Measurements from ENCODE around the gene MEF2C. TPM values are rescaled to one million over a fixed set of nuclear protein-coding genes. Genes with fewer than 3 reads are reported as not detected.

Gene MEF2C
- total and polyA plus RNA-seq, 4 donors, result 2.8 to 15.9 (median 10.1) TPM

GRCh38 chr5:88876714-88877113, 6.3 kb downstream of the MEF2C start:
- no peak for DNase-seq (ENCODE audit: low spot score)
- H3K4me3 ChIP-seq (ENCODE audit: low read depth in 1 of 3, low read length in 3 of 3), result no peak overlapping the region
- 71% methylated on average over 2 of the region's 2 CpGs for WGBS
- no peak overlapping the region for H3K9ac ChIP-seq (ENCODE audit: low read depth in 1 of 2, low read length in 2 of 2)
- H3K9me3 ChIP-seq (ENCODE audit: control insufficient read depth in 4 of 4, low read length in 3 of 4), result no peaks in the 10 kb centered on the region
- TF ChIP-seq FOXA2 (IDR thresholded peaks at IDR 0.05) (no peak), TAF1 (conservative IDR thresholded peaks at IDR 0.05) (no peak), RAD21 (IDR thresholded peaks at IDR 0.05) (no peak), SP1 (IDR thresholded peaks at IDR 0.05) (no peak), CTCF (IDR thresholded peaks at IDR 0.05; ENCODE audit: low read depth, low read length, missing input control) (no peak), ATF3 (IDR thresholded peaks at IDR 0.05) (no peak), ZBTB33 (IDR thresholded peaks at IDR 0.05) (no peak), RXRA (IDR thresholded peaks at IDR 0.05) (no peak), GABPA (IDR thresholded peaks at IDR 0.05 in 1 of 2, conservative IDR thresholded peaks at IDR 0.05 in 1 of 2) (no peak), MAX (IDR thresholded peaks at IDR 0.05) (no peak), HNF4A (conservative IDR thresholded peaks at IDR 0.05) (no peak), EGR1 (IDR thresholded peaks at IDR 0.05; ENCODE audit: low read depth in 2 of 2) (no peak), NR2F2 (IDR thresholded peaks at IDR 0.05) (no peak), REST (IDR thresholded peaks at IDR 0.05) (no peak), FOXA1 (IDR thresholded peaks at IDR 0.05) (no peak), HNF4G (IDR thresholded peaks at IDR 0.05) (no peak), JUND (IDR thresholded peaks at IDR 0.05) (no peak), YY1 (IDR thresholded peaks at IDR 0.05) (no peak)
- no peaks in the 10 kb centered on the region for H3K36me3 ChIP-seq (ENCODE audit: control insufficient read depth in 4 of 4, insufficient read depth in 3 of 4, low read depth in 1 of 4, low read length in 3 of 4)
- H3K27ac ChIP-seq (ENCODE audit: low read depth in 1 of 2, low read length in 2 of 2), result no peak overlapping the region
- H3K4me1 ChIP-seq (ENCODE audit: control insufficient read depth in 4 of 4, insufficient read depth in 4 of 4, low read length in 3 of 4), result no peaks in the 10 kb centered on the region
- peaks cover 0 to 2% (median 0%) of the 10 kb centered on the region in 4 donors for H3K27me3 ChIP-seq (ENCODE audit: control insufficient read depth in 4 of 4, insufficient read depth in 4 of 4, low read length in 3 of 4)
